K562 (cell line): Measurements from ENCODE around the gene MRPL55. TPM values are rescaled to one million over a fixed set of nuclear protein-coding genes. Genes with fewer than 3 reads are reported as not detected.

Source experiments
- ATAC-seq: fragments of 200-7000 bp; cut with Tn5 transposase; 3 replicates; pipeline ENCODE4 v1.9.1; 2020; ENCODE audit warnings: moderate library complexity
- BruUV-seq: library from RNA; stranded (reverse); fragments of 400-500 nt; replicated peaks from 2 replicates; lab custom pipeline; 2021; lab: Mats Ljungman, UMichigan
- CTCF ChIA-PET: fragments of 300-600 bp; formaldehyde crosslinking; extraction: SDS; loops from one replicate; lab custom pipeline; 2021; ENCODE audit warnings: low intra/inter-chr PET ratio; lab: Yijun Ruan, JAX
- POLR2A ChIA-PET: fragments of 300-600, 350-650 bp; sonication (Branson Sonifier 250); formaldehyde crosslinking; extraction: SDS; loops from one replicate; lab custom pipeline; 2021; ENCODE audit warnings: antibody characterized with exemption, inconsistent platforms; lab: Yijun Ruan, JAX
- DNase-seq, 4 experiments: peaks; one replicate each; pipeline versions ENCODE4 v3.0.0 to v3.0.0-alpha.2; 2011 to 2018; ENCODE audit warnings: low spot score in 3 of 4, mixed read lengths in 3 of 4; ENCODE audit errors: extremely low read depth in 1 of 4
- FAIRE-seq: peaks from 2 replicates; lab custom pipeline; 2011; peaks lifted over from hg19 to GRCh38; lab: Jason Lieb, UNC
- H2AFZ ChIP-seq: 2 replicates; pipeline ENCODE4 v1.6.0; 2011; ENCODE audit warnings: low read depth, low read length, control low read depth, inconsistent platforms
- H3K27ac ChIP-seq: fragments of 200-600 bp; 3 replicates; pipeline ENCODE4 v1.8.0; 2011; ENCODE audit warnings: low read depth, mild to moderate bottlenecking, control low read depth, inconsistent platforms, low read length, moderate library complexity, mixed read lengths; ENCODE audit errors: extremely low read depth
- H3K27me3 ChIP-seq, 2 experiments: fragments of 300-600 bp in 1 of 2; 2 replicates in 1 of 2; 3 replicates in 1 of 2; pipeline versions ENCODE4 v1.6.0 to v1.8.0; 2011; ENCODE audit warnings: inconsistent platforms in 2 of 2, low read length in 2 of 2, mild to moderate bottlenecking in 1 of 2, mixed read lengths in 1 of 2, moderate library complexity in 1 of 2; ENCODE audit not compliant: control insufficient read depth in 2 of 2, insufficient read depth in 2 of 2
- H3K36me3 ChIP-seq: fragments of 300-600 bp; 3 replicates; pipeline ENCODE4 v1.8.0; 2011; ENCODE audit warnings: mild to moderate bottlenecking, low read length, inconsistent platforms; ENCODE audit not compliant: control insufficient read depth, insufficient read depth
- H3K4me1 ChIP-seq, 2 experiments: fragments of 200-600 bp in 1 of 2; replicated peaks in 1 of 2; 2 replicates in 1 of 2; 3 replicates in 1 of 2; pipeline versions ENCODE4 v1.5.1 to v1.8.0; 2011; ENCODE audit warnings: inconsistent platforms in 2 of 2, low read length in 2 of 2, mild to moderate bottlenecking in 1 of 2, mixed read lengths in 1 of 2, moderate library complexity in 1 of 2; ENCODE audit not compliant: control insufficient read depth in 2 of 2, insufficient read depth in 2 of 2
- H3K4me2 ChIP-seq: 2 replicates; pipeline ENCODE4 v1.6.1; 2011; ENCODE audit warnings: low read length, control low read depth, inconsistent platforms, mixed read lengths; ENCODE audit not compliant: insufficient read depth
- H3K4me3 ChIP-seq: fragments of 200-600 bp; sonication (generic), shearing (Covaris generic); 2 replicates; pipeline ENCODE4 v1.5.1; 2016; ENCODE audit warnings: control low read depth, inconsistent platforms
- H3K79me2 ChIP-seq: fragments of 200-600 bp; 3 replicates; pipeline ENCODE4 v1.8.0; 2011; ENCODE audit warnings: low read length, inconsistent platforms; ENCODE audit not compliant: control insufficient read depth, insufficient read depth
- H3K9ac ChIP-seq, 2 experiments: 2 replicates each; pipeline versions ENCODE4 v1.6.0 to v1.6.1; 2011; ENCODE audit warnings: low read depth in 2 of 2, low read length in 2 of 2, control low read depth in 1 of 2, inconsistent platforms in 1 of 2, mild to moderate bottlenecking in 1 of 2, mixed read lengths in 1 of 2; ENCODE audit not compliant: insufficient read depth in 1 of 2
- H3K9me1 ChIP-seq: one replicate; pipeline ENCODE4 v1.6.0; 2011; ENCODE audit warnings: inconsistent platforms, mild to moderate bottlenecking, low read length, moderate library complexity; ENCODE audit not compliant: control insufficient read depth, insufficient read depth
- H3K9me3 ChIP-seq: replicated peaks from 2 replicates; pipeline ENCODE4 v1.5.1; 2011; ENCODE audit warnings: low read depth, low read length, inconsistent platforms; ENCODE audit not compliant: control insufficient read depth, insufficient read depth
- H4K20me1 ChIP-seq: replicated peaks from 2 replicates; pipeline ENCODE4 v1.6.1; 2011; ENCODE audit warnings: low read length, inconsistent platforms, mixed read lengths; ENCODE audit not compliant: control insufficient read depth, insufficient read depth
- ARID4B ChIP-seq: sonication (generic); formaldehyde crosslinking; IDR thresholded peaks from 2 replicates; pipeline ENCODE4 v1.8.0; 2022; ENCODE audit warnings: mild to moderate bottlenecking, missing genetic modification reagents
- ZBTB7A ChIP-seq: IDR thresholded peaks from 2 replicates; pipeline ENCODE4 v1.6.1; 2011; ENCODE audit warnings: low read depth, mild to moderate bottlenecking, low read length, moderate library complexity, borderline replicate concordance; ENCODE audit not compliant: control insufficient read depth
- WGBS: fragments of 100-300 bp; shearing (Covaris generic); methylation state at CpG from one replicate; pipeline ENCODE4 v1.1.6; 2016; ENCODE audit warnings: low coverage, mixed read lengths; ENCODE audit not compliant: insufficient coverage; ENCODE audit errors: missing lambda C conversion rate; 5-methylcytosine and 5-hydroxymethylcytosine counted together
- in situ Hi-C: fragments of 300-500 bp; cut with MboI; formaldehyde crosslinking; loops from 4 replicates; pipeline ENCODE4 v1.15.0; 2018; ENCODE audit warnings: inconsistent platforms, mixed read lengths
- intact Hi-C: fragments of 100-400 bp; cut with micrococcal nuclease; formaldehyde crosslinking; loops from 2 replicates; pipeline ENCODE4 v1.14.2; 2022
- polyA plus RNA-seq, 8 experiments: library from polyadenylated mRNA; depleted of rRNA in 4 of 8; stranded (reverse) in 5 of 8; unstranded in 3 of 8; fragments of >200 nt; fragmentation: Nextera tagmentation in 2 of 8; fragmentation: Illumina TruSeq in 1 of 8; extraction: Ambion mirVana in 2 of 8; extraction: Trizol in 1 of 8; gene quantifications; 2 replicates each; pipeline versions ENCODE4 v1.2.1 to v1.2.3, GENCODE V29; 2011 to 2014; ENCODE audit warnings: inconsistent platforms in 1 of 8, missing spikeins in 1 of 8
- total RNA-seq, 7 experiments: library from RNA; depleted of rRNA in 6 of 7; stranded (reverse); fragments of >200 nt in 6 of 7; fragmentation: Illumina TruSeq in 2 of 7; extraction: Trizol in 2 of 7; gene quantifications; 2 replicates each; pipeline versions ENCODE4 v1.2.1 to v1.2.3, GENCODE V29; 2011 to 2021; ENCODE audit warnings: low replicate concordance in 1 of 7
- TF ChIP-seq, protein P1 (sequence below): sonication (generic); formaldehyde crosslinking; IDR thresholded peaks from 2 replicates; pipeline ENCODE4 v1.8.0; 2023; ENCODE audit warnings: mild to moderate bottlenecking, missing genetic modification reagents

The MRPL55 gene
- total and polyA plus RNA-seq, 9 of the 15 experiments (the other 6 are each of a cell fraction or from before 2014, with no cell fraction given), result 34.9 to 228 (median 81.0) TPM

- Histone ChIP-seq H3K9me1 (peaks cover 24% of the 10 kb centered on the region), H3K27me3 (no peaks in the 10 kb centered on the region), H3K4me3 (no peak overlapping the region), H3K4me2 (peak overlapping the region; percentile 74), H3K36me3 (peaks cover 63% of the 10 kb centered on the region; the same call in 2 of the 3 replicates), H2AFZ (no peak overlapping the region), H3K4me1 (peaks cover 67 to 98% of the 10 kb centered on the region in 2 experiments), H3K27ac (peak overlapping the region; percentile 58), H3K9ac (peak overlapping the region; percentile 37 to 86), H3K79me2 (peaks cover 94% of the 10 kb centered on the region), H3K9me3 (no peaks in the 10 kb centered on the region), H4K20me1 (peaks cover 68% of the 10 kb centered on the region)
- ATAC-seq (no peak), DNase-seq (no peak), FAIRE-seq (peak; percentile 70)
- BruUV-seq, result no TSS peak
- POLR2A ChIA-PET, result interaction anchor here (0.7 to 6.0 kb wide), 10 partner anchors 9 to 314 kb away, joined by 3 to 47 read pairs (median 4); partner anchors contain the start of genes ARF1 and IBA57
- TF ChIP-seq, protein P1, sequence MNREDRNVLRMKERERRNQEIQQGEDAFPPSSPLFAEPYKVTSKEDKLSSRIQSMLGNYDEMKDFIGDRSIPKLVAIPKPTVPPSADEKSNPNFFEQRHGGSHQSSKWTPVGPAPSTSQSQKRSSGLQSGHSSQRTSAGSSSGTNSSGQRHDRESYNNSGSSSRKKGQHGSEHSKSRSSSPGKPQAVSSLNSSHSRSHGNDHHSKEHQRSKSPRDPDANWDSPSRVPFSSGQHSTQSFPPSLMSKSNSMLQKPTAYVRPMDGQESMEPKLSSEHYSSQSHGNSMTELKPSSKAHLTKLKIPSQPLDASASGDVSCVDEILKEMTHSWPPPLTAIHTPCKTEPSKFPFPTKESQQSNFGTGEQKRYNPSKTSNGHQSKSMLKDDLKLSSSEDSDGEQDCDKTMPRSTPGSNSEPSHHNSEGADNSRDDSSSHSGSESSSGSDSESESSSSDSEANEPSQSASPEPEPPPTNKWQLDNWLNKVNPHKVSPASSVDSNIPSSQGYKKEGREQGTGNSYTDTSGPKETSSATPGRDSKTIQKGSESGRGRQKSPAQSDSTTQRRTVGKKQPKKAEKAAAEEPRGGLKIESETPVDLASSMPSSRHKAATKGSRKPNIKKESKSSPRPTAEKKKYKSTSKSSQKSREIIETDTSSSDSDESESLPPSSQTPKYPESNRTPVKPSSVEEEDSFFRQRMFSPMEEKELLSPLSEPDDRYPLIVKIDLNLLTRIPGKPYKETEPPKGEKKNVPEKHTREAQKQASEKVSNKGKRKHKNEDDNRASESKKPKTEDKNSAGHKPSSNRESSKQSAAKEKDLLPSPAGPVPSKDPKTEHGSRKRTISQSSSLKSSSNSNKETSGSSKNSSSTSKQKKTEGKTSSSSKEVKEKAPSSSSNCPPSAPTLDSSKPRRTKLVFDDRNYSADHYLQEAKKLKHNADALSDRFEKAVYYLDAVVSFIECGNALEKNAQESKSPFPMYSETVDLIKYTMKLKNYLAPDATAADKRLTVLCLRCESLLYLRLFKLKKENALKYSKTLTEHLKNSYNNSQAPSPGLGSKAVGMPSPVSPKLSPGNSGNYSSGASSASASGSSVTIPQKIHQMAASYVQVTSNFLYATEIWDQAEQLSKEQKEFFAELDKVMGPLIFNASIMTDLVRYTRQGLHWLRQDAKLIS (CRISPR knock-in tag), result no peak
- TF ChIP-seq ARID4B (CRISPR knock-in tag) (peak; percentile 21; the same call in 1 of the 2 replicates), ZBTB7A (0 out of 2 replicates have a peak, but pooled peaks have one; percentile 16)
- in situ Hi-C loops, result no loop called here
- CTCF ChIA-PET, result no interaction called here
- WGBS, result 41% methylated on average over 8 of the region's 8 CpGs
- intact Hi-C loops, result loop anchor here (1.0 kb wide), 1 partner anchor 19 kb away; no protein-coding TSS in a partner anchor
Measured at GRCh38 chr1:228144993-228145343, 35.9 kb upstream of the MRPL55 start.
